HEK293 (cell line): Measurements from ENCODE around the gene AICDA.

ENCODE experiments used
- CTCF ChIA-PET: fragments of 350-600 bp; formaldehyde crosslinking; extraction: SDS; loops from one replicate; lab custom pipeline; 2021; ENCODE audit warnings: antibody characterized with exemption; lab: Yijun Ruan, JAX
- POLR2A ChIA-PET: fragments of 300-600 bp; formaldehyde crosslinking; extraction: SDS; loops from one replicate; lab custom pipeline; 2020; ENCODE audit warnings: antibody characterized with exemption, inconsistent platforms; lab: Yijun Ruan, JAX
- H3K27ac ChIP-seq: fragments of 200-500 bp; sonication (Bioruptor generic); 2 replicates; pipeline ENCODE4 v1.5.1; 2014; ENCODE audit warnings: low read depth, low read length, control low read depth, inconsistent platforms; ENCODE audit errors: extremely low read depth
- H3K36me3 ChIP-seq, 2 experiments: fragments of 200-500 bp in 1 of 2; sonication (Bioruptor generic) in 1 of 2; 1 replicate in 1 of 2; 2 replicates in 1 of 2; pipeline ENCODE4 v1.5.1; 2014 to 2017; ENCODE audit warnings: inconsistent platforms in 2 of 2, low read length in 2 of 2; ENCODE audit not compliant: control insufficient read depth in 2 of 2, insufficient read depth in 1 of 2
- H3K4me1 ChIP-seq: fragments of 200-500 bp; sonication (Bioruptor generic); 2 replicates; pipeline ENCODE4 v1.5.1; 2014; ENCODE audit warnings: mild to moderate bottlenecking, low read length, inconsistent platforms; ENCODE audit not compliant: control insufficient read depth, insufficient read depth
- H3K4me3 ChIP-seq: 2 replicates; pipeline ENCODE4 v1.5.1; 2011; ENCODE audit warnings: low read depth, mild to moderate bottlenecking, control low read depth, low read length, moderate library complexity
- H3K9me3 ChIP-seq: fragments of 200-500 bp; sonication (Bioruptor generic); 2 replicates; pipeline ENCODE4 v1.5.1; 2014; ENCODE audit warnings: low read depth, low read length, inconsistent platforms; ENCODE audit not compliant: control insufficient read depth, insufficient read depth
- BCL11B ChIP-seq: fragments of 450-650 bp; formaldehyde crosslinking; IDR thresholded peaks from 2 replicates; pipeline ENCODE4 v1.5.1; 2016; ENCODE audit warnings: low read depth, missing biosample characterization, missing genetic modification characterization
- HIC1 ChIP-seq: fragments of 450-650 bp; formaldehyde crosslinking; IDR thresholded peaks from 2 replicates; pipeline ENCODE4 v1.5.1; 2016; ENCODE audit warnings: missing biosample characterization, missing genetic modification characterization
- KLF9 ChIP-seq: fragments of 450-650 bp; formaldehyde crosslinking; IDR thresholded peaks from 2 replicates; pipeline ENCODE4 v1.5.1; 2016; ENCODE audit warnings: missing biosample characterization, missing genetic modification characterization, low read depth
- MYNN ChIP-seq: fragments of 450-650 bp; formaldehyde crosslinking; IDR thresholded peaks from 2 replicates; pipeline ENCODE4 v1.5.1; 2016; ENCODE audit warnings: missing biosample characterization, missing genetic modification characterization, borderline replicate concordance
- ZBTB17 ChIP-seq: fragments of 450-650 bp; formaldehyde crosslinking; IDR thresholded peaks from 2 replicates; pipeline ENCODE4 v1.5.1; 2016; ENCODE audit warnings: missing biosample characterization, missing genetic modification characterization
- ZBTB48 ChIP-seq: fragments of 450-650 bp; formaldehyde crosslinking; IDR thresholded peaks from 2 replicates; pipeline ENCODE4 v1.5.1; 2016; ENCODE audit warnings: missing biosample characterization, missing genetic modification characterization
- ZNF248 ChIP-seq: fragments of 450-650 bp; formaldehyde crosslinking; IDR thresholded peaks from 2 replicates; pipeline ENCODE4 v1.5.1; 2017; ENCODE audit warnings: missing biosample characterization, missing genetic modification characterization
- ZNF426 ChIP-seq: fragments of 450-650 bp; formaldehyde crosslinking; IDR thresholded peaks from 2 replicates; pipeline ENCODE4 v1.5.1; 2017; ENCODE audit warnings: missing biosample characterization, missing genetic modification characterization, mild to moderate bottlenecking, inconsistent platforms, moderate library complexity
- ZNF518A ChIP-seq: fragments of 450-650 bp; formaldehyde crosslinking; conservative IDR thresholded peaks from 2 replicates; pipeline ENCODE4 v1.5.1; 2016; ENCODE audit warnings: low read depth, missing biosample characterization, missing genetic modification characterization
- ZNF544 ChIP-seq: fragments of 450-650 bp; formaldehyde crosslinking; IDR thresholded peaks from 2 replicates; pipeline ENCODE4 v1.5.0; 2017; ENCODE audit warnings: missing biosample characterization, missing genetic modification characterization
- ZNF558 ChIP-seq: fragments of 450-650 bp; formaldehyde crosslinking; IDR thresholded peaks from 2 replicates; pipeline ENCODE4 v1.5.1; 2016; ENCODE audit warnings: missing biosample characterization, missing genetic modification characterization
- ZNF645 ChIP-seq: fragments of 450-650 bp; formaldehyde crosslinking; IDR thresholded peaks from 2 replicates; pipeline ENCODE4; 2016; ENCODE audit warnings: missing biosample characterization, missing genetic modification characterization
- ZNF692 ChIP-seq: fragments of 450-650 bp; formaldehyde crosslinking; IDR thresholded peaks from 2 replicates; pipeline ENCODE4 v1.5.1; 2016; ENCODE audit warnings: missing biosample characterization, missing genetic modification characterization
- ZSCAN4 ChIP-seq: fragments of 450-650 bp; formaldehyde crosslinking; IDR thresholded peaks from 2 replicates; pipeline ENCODE4 v1.5.1; 2017; ENCODE audit warnings: missing biosample characterization, missing genetic modification characterization

The AICDA gene

GRCh38 chr12:8644345-8645248, 31.9 kb upstream of the AICDA start:
- H3K4me3 ChIP-seq = no peak overlapping the region
- no peak for TF ChIP-seq MYNN (tag by site-specific recombination)
- no peak for TF ChIP-seq ZSCAN4 (tag by site-specific recombination)
- TF ChIP-seq ZNF248 (tag by site-specific recombination) = no peak
- TF ChIP-seq, all 188 proteins: peak for 0
- CTCF ChIA-PET = interaction anchor here (0.8 to 1.2 kb wide), 3 partner anchors 13 to 246 kb away, joined by 3 to 5 read pairs (median 3); no protein-coding TSS in a partner anchor
- H3K27ac ChIP-seq = no peak overlapping the region
- POLR2A ChIA-PET = no interaction called here
- H3K4me1 ChIP-seq = no peaks in the 10 kb centered on the region
- no peaks in the 10 kb centered on the region for H3K9me3 ChIP-seq
- no peaks in the 10 kb centered on the region for H3K36me3 ChIP-seq

- Histone ChIP-seq H3K4me3 (no peak overlapping the region), H3K4me1 (no peaks in the 10 kb centered on the region), H3K9me3 (no peaks in the 10 kb centered on the region), H3K36me3 (no peaks in the 10 kb centered on the region), H3K27ac (no peak overlapping the region)
- TF ChIP-seq MYNN (tag by site-specific recombination) (no peak), BCL11B (tag by site-specific recombination) (peak; percentile 85; the same call in 1 of the 2 replicates), ZNF692 (tag by site-specific recombination) (no peak)
- POLR2A ChIA-PET = no interaction called here
- CTCF ChIA-PET = interaction anchor here (0.7 to 0.8 kb wide), 3 partner anchors 10 to 564 kb away, joined by 3 to 5 read pairs (median 4); no protein-coding TSS in a partner anchor
Measured at GRCh38 chr12:8642775-8643174, 30.1 kb upstream of the AICDA start.

GRCh38 chr12:8639936-8640335, 27.3 kb upstream of the AICDA start:
- Histone ChIP-seq H3K9me3 (no peaks in the 10 kb centered on the region), H3K4me3 (no peak overlapping the region), H3K4me1 (no peaks in the 10 kb centered on the region), H3K27ac (no peak overlapping the region), H3K36me3 (no peaks in the 10 kb centered on the region)
- ChIA-PET POLR2A (interaction anchor here (0.5 kb wide), 1 partner anchor 17 kb away, joined by 3 read pairs; no protein-coding TSS in a partner anchor), CTCF (no interaction called here)
- TF ChIP-seq HIC1 (tag by site-specific recombination) = no peak
- no peak for TF ChIP-seq ZNF558 (tag by site-specific recombination)
- TF ChIP-seq ZNF544 (tag by site-specific recombination) = no peak
- TF ChIP-seq ZNF645 (tag by site-specific recombination) = no peak
- TF ChIP-seq ZBTB17 (tag by site-specific recombination) = no peak
- no peak for TF ChIP-seq ZNF426
- TF ChIP-seq ZNF518A (tag by site-specific recombination) = no peak
- TF ChIP-seq KLF9 (tag by site-specific recombination) = no peak
- no peak for TF ChIP-seq ZBTB48 (tag by site-specific recombination)
